Embryonic facial prominence (tissue), 1 donor: ENCODE results near the gene LCN15.
"Not testable (repeated sequence)": the region's sequence is repeated elsewhere in the genome, so short reads cannot be mapped to it uniquely, and the experiment has no call there.

Experiments
- DNase-seq: peaks from one replicate; pipeline ENCODE4 v3.0.0-alpha.2; 2016; ENCODE audit errors: extremely low spot score

The LCN15 gene

DNA sequence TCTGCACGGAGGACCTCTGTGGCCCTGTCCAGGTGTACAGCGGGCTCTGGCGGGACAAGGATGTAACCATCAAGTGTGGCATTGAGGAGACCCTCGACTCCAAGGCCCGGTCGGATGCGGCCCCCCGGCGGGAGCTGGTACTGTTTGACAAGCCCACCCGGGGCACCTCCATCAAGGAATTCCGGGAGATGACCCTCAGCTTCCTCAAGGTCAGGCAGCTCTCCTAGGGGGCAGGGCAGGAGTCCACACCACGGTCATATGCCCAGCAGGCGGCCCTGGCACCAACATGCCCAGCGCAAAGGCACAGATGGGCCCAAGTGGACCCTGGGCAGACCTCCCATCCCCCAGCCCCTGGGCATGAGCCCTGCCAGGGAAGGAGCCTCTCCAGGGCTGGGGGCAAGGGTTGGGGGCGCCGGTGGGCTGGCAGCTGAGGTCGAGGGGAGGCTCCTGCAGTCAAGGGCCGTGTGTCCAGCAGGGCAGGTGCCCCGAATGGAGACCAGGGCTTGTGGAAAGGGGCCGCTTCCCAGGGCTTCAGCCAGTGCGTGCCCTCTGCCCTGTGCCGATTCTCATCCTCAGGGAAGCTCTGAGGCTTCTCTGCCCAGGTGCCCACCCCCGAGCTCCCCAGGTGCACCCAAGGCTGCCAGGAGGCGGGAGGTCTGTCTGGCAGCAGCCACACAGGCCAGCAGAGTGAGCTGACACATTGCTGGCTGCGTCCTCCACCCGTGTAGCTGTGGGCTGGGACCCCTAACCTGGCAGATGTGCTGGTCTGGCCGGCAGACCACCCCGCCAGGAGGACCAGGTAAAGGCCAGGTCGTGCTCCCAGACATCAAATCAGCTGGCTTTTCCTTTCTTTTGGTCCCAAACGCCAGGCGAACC, 42.0 kb downstream of the LCN15 start:
- DNase-seq: no peak

DNA sequence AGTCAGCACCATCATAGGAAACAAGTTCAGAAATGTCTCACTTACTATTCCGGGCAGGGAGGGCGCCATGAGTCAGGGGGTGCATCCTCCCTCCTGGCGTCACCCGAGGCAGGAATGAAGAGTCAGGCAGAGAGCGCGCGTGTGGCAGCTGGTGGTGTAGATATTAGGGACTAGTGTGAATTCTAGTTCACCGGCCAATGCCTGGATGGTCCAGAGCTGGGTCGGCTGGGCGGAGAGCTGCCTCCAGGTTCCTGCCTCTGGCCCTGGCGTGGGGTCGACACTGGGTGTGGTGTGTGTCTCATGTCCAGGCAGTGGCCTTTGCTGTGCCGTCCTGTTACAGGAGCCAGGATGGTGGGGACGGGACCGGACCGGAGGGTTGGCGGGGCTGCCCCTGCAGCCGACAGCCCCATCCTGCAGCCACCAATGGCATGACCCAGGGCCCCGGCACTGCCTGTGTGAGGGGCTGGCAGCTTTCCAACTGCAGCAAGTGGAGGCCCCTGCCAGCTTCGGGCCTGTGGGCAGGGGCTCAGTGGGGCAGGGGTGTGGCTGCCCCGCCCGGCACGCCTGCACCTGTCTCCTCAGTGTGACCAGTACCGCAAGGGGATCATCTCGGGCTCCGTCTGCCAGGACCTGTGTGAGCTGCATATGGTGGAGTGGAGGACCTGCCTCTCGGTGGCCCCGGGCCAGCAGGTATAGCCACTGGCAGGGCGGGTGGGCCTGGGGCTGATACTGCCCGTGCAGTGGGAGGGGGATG, 42.8 kb downstream of the LCN15 start:
- no peak for DNase-seq

- DNase-seq: no peak
These were observed 43.4 kb downstream of the LCN15 start for GRCh38 chr9:136720898-136721338.

- DNase-seq: no peak
These were observed 43.9 kb downstream of the LCN15 start for GRCh38 chr9:136720251-136720897.

DNA sequence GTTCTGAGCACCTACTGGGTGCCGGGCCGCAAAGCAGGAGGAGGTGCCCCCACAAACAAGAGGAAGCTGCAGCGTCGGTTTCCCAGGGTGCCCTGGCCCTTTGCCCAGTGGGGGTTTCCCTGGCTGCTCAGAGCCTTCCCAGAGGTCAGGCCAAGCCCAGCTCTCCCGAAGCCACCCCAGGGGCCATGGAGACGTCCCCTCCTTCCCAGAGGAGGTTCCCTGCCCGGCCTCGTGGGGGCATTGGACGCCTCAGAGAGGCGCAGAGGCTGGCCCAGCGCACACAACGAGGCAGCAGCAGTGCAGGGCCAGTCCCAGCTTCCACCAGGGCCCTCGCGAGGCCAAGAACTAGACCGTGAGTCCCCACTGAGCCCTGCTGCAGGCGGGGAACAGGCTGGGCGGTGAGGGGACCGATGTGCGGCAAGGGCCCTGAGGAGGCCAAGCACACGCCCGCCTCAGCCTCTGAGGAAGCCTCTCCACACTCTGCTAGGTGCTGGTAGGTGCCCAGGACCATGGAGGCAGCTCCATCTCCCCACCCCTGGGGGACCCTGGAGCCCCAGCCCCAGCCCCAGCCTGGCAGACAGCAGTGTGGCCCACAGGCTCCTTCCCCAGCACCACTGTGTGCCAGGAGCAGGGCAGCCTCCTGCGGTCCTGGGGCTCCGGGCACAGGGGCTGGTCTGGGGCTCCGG, 45.0 kb downstream of the LCN15 start:
- no peak for DNase-seq

GRCh38 chr9:136718345-136719194, 45.7 kb downstream of the LCN15 start:
- DNase-seq: no peak

GRCh38 chr9:136717399-136717798, 46.9 kb downstream of the LCN15 start:
- DNase-seq: no peak

GRCh38 chr9:136714893-136715274, 49.4 kb downstream of the LCN15 start:
- no peak for DNase-seq

DNA sequence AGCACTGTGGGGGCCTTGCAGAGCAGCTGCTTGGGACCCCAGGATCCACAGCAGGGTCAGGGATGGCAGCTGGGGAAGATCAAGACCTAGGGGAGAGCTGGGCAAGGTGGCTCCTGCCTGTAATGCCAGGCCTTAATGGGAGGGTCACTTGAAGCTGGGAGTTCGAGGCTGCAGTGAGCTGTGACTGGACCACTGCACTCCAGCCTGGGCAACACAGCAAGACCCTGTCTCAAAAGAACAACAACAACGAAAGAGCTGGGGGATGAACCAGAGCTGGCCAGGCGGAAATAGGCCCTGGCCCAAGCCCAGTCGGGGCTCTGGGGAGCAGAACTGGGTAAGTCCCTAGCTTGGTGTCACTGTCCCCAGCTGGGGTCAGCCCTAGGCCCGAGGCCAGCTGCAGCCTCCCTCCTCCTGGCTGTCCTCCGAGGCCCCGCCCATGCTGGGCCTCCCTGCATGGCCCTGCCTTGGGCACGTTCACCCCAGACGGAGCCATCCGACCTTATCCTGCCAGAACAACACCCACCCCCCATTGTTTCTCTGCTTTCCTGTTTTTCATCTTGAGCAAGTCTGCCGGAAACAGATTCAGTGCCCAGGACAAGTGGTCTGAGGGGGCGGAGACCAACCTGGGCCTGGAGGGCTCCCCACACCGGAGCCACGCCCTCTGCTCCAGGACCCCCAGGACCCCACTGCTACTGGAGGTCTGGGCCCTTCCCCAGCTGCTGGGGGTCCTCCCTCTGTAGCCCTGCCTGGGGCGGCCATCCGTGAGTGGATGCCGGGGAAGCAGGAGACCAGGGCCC, 50.0 kb downstream of the LCN15 start:
- DNase-seq: no peak

DNA sequence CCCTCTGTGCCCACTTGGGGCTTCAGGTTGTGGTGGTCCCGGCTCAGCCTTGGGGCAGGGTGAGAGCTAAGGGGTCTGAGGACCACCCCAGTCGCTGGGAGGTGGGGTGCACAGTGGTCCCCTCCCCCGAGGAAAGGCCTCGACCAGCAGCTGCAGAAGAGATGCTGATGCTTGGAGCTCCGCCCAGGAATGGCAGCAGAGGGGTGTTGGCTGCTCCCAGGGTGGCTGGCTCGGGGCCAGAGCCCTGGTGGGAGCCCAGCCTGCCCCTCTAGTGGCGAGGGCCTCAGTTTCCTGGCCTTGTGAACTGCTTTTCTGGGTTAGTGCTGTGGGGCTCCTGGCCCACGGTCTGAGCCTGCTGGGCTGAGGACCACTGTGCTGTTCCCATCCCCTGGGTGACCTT, 50.8 kb downstream of the LCN15 start:
- DNase-seq: no peak

GRCh38 chr9:136712690-136713544, 51.4 kb downstream of the LCN15 start:
- DNase-seq: no peak

- no peak for DNase-seq
These were observed 52.3 kb downstream of the LCN15 start, which contains the start of gene DIPK1B for GRCh38 chr9:136711751-136712689. DIPK1B (plus strand) TSS chr9:136712572; CDS start chr9:136712666, 94 bp downstream.

DNA sequence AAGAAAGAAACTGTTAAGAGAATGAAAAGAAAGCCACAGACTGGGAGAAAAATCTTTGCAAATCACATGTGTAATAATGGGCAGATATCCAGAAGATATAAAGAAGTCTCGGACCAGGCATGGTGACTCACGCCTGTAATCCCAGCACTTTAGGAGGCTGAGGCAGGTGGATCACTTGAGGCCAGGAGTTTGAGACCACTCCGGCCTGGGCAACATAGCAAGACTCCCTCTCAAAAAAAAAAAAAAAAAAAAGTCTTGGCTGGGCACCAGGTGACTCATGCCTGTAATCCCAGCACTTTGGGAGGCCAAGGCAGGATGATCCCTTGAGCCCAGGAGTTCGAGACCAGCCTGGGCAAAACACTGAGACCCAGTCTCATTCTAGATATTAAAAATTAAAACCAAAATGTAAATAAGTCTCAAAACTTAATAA, 53.1 kb downstream of the LCN15 start:
- not testable (repeated sequence) for DNase-seq

GRCh38 chr9:136710543-136710942, 53.8 kb downstream of the LCN15 start:
- no peak for DNase-seq
